ENCODE data around the gene TFE3.
A peak's percentile ranks its signal among the peaks of the same experiment; 100 is the strongest.

TFE3 gene

DNA sequence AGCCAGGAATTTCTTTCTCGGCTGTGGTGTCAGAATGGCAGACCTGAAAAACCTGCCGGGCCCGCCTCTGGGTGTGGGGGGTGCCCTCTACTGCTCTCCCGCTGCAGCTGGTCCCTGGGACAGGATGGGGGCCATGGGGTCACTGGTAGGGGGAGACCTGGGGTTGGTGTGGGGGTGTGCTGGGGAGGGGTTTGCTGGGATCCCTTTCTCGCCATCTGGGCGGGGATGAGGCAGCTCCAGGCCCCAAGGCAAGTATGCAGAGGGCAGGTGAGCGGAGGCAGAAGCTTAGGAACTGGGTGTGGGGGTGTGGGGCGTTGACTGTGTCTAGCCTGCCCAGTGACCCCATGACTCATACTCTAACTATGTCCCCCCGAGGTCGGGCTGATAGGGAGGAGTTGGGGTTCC lies 16.5 kb upstream of the TFE3 start:
- DNase-seq: no peak

DNA sequence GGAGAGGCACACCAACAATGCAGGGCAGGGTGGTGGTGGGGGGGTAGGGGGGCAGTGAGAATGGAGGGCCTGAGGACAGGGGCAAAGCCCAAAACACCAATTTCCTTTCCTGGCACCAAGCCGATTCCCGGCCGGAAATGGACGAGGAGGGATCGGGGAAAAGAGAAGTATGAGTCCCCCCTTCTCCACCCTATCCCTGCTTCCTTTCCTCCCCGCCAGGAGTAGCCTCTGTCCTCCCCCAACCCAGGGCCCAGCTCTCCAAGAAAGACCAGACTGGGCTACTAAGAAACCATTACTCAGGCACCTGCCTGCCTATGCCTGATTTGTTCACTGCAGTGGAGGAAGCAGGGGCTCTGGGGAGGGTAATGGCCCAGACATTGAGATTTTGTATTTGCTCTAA lies 16.0 kb upstream of the TFE3 start:
- DNase-seq: no peak

DNA sequence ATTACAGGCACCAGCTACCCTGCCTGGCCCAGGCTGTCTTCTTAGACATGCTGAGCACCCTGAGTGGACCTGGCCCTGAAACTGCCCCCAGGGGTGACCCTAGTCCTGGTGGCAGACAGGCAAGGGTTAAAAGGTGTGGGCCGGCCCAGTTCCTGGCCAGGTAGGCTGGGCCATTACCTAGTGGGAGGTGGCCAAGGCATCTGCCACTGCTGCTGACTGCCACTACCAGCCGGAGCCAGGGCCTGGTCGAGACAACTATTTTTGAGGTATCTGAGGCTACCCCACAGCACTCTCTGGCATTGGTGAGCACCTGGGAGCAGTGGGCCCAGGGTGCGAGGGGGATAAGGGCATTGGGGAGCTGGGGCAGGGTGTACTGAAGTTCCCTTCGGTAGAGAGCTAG lies 15.6 kb upstream of the TFE3 start, which contains the start of gene CCDC120:
CCDC120 (plus strand) TSS at position 206 of the 400 bp plus-strand sequence. CDS start 3,043 bp downstream, outside the sequence.
- DNase-seq: no peak

DNA sequence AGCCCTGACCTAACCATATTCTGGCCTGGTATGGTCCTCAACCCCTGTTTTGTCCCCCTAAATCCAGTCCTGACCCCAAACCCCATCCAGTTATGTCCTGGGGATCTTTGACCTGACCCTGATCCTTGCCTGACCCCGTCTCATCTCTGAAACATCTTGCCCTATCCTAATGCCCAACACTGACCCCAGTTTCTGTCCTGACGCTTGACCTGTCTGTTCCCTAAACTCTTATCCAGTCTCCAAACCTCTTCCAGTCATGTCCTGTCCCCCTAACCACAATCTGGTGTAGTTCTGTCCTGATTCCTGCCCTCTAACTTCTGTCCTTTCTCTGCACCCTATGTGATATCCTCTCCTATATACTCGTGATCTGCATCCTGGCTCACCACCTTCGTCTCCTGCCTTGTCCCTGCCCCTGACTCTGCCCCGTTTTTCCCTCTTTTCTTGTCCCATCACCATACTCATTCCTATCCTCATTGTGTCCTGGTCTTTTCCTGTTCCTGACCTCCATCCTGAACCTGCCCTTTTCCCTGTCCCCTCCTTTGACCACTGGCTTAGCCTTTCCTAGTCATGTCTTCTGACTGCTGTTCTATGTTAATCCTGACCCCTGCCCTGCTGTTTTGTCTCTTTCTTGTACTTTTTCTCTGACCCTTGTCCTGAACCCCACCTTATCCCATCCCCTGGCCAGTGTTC lies 11.1 kb upstream of the TFE3 start:
- no peak for DNase-seq

DNA sequence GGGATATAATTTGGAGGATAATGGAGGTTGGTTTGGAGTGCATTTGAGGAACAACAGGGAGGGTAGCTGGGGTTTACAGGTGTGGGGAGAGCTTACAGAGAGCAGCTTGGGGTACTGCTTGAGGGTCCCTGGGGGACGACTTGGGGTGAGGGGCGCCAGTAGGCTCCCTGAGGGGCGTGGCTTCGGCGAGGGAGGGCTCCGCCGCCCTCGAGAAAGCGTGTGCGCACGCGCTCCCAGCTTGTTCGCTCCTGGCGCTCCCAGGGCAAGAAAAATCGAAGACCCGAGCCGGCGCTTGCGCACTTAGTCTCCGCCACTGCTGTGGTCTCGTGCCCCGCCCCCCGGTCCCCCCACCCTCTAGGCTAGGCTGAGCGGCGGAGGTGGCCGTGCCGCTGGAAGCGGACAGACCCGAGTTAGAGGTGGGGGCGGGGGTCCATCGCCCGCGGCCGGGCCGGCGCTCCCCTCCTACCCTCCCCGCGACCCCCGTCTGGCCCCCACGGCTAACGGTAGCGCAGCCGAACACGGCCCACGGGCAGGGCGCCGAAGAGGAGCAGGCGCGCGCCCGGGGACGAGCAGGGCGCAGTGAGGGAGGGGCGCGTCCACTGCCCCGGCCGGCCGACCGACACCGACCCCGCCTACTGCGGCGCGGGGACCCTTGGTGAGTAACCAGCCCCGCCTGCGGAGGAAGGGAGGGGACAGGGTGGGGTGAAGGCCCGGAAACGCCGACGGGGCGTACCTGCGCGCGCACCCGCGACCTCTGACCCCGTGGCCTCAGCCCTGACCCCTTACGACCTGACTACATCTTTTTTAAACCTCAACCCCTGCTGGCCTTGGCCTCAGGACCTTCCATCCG lies 10.3 kb upstream of the TFE3 start:
- no peak for DNase-seq

DNA sequence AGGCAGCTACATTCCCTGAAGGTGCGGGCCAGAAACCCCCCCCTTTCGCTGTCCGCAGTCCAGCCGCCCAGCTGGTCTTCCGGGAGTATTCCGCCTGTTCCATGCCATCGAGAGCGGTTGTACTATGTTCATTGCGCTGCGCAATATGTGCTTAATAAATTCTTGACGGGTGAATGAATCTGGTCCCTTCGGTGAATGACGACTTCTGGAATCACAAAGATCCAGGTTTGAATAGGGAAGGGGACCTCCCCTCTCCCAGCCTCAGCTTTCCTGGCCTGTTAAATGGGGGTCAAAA lies 777 bp upstream of the TFE3 start:
- no peak for DNase-seq

DNA sequence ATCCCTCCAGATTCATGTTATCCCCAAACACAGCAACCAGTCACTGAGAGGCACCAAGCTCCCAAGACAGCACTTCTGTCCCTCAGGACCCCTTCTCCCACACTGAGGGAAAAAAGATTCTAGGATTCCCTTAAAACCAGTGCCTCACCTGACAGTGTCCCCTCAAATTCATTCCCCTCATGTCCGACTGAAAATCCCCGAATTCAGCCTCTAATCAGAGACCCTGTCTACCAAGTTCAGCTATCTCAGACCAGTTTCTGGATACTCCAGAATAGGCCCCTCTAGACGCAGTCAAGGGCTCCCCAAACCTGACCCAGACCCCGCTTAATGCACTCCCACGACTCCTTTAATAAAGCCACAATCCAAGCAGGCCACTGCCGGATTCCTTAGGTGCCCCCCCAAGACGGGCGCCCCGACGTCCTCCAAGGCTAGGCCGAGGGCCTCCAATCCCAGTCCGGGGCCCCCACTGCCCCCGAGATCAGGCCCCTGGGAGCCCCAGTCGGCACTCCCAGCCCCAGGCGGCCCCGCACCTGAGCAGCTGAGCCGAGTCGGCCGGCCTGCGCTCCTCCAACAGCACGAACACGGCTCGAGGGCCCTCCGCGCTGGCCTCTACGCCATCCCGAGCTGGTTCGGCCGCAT lies 457 bp downstream of the TFE3 start:
- no peak for DNase-seq

DNA sequence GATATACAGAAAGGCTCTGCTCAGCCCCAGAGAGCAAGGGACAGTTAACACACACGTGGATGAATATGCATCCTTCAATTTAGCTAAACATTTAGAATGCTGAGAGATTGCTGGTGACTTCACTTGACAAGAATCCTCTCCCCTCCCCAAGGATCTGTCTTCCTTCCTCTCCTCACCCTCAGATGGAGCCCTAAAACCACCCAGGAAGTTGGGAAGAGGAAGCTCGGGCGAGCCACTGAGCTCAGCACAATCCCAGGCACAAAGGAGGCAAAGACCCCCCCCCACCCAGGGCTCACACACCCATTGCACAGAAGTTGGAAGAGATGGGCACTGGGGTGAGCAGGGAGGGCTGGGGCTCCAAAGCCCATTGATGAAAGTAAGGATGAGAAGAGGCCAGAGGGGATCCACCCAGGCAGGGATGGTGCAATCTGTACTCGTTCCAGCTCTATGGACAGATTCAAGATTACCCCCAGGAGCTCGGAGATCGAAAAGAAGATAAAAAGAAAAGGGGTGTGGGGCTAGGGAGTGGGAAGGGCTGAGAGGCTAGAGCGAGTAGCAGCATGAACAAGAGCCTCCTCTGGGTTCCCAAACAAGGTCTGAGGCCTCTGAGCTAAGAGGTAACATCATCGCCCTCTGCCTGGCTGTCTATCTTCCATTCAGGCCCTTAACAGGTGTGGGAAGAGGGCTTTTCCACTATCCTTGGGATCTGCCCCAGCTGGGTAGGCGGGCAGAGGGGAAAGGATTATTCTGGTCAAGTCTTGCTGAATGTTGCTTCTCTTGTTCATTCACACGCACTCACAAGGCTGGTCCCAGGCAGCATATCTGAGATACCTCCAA lies 1.2 kb downstream of the TFE3 start:
- DNase-seq: no peak

DNA sequence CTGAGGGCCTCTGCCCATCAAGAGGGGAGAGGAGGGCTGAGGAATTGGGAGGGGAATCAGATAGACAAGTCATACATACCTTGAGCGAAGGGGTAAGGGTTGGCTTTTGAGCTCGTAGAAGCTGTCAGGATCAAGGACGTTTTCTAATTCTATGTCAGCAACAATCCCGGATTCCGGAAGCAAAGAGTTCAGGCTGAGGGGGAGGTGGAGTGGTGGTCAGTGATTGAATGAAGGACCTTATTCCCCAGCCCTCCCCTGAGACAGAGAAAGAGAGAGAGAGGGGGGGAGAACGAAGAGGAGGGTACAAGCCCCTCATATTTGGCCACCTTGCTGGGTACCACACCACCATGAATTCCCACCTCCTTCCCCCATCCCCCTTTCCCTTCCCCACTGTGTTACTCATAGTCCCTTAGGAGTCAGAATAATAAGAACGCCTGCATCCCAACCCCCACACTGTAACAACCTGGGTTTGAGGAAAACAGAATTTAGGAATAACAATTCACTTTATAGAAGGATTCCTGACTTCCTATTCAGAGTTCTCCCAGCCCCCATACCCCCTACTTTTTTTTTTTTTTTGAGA lies 2.7 kb downstream of the TFE3 start:
- DNase-seq: no peak

DNA sequence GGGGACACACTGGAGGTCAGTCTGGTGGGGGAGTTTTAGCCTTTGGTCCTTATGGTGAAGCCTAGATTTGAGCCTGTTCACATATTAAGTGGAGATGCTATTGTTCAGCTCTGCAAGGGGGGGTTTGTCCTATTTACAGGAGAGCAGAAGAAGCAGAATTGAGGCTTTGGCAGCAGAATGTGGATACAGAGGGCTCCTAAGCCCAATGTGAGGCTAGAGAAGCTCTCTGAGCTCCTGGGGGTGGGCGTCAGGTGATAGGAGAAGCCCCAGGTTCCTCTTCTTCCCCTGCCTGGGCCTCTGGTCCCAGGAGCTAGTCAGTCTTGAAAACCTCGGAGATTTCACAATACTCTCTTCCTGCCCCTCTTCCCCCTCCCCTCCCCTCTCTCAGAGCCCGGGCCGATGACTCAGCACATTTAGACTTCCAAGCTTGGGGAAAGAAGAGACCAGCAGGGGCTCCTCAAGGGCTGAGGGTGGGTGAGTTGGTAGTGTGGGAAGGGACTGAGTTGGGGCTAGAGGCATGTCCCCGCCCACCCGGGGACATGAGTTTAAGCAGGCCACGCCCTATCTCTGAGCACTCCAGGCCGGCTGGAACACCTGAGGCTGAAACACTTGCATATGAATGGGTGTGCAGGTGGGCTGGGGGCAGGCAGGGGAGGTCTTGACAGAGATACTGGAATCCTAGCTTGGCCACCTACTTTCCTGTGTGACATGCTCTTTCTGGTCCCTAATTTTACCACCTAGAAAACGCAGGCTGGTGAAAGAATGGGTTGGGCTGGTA lies 3.4 kb downstream of the TFE3 start:
- DNase-seq: peak; percentile 25

DNA sequence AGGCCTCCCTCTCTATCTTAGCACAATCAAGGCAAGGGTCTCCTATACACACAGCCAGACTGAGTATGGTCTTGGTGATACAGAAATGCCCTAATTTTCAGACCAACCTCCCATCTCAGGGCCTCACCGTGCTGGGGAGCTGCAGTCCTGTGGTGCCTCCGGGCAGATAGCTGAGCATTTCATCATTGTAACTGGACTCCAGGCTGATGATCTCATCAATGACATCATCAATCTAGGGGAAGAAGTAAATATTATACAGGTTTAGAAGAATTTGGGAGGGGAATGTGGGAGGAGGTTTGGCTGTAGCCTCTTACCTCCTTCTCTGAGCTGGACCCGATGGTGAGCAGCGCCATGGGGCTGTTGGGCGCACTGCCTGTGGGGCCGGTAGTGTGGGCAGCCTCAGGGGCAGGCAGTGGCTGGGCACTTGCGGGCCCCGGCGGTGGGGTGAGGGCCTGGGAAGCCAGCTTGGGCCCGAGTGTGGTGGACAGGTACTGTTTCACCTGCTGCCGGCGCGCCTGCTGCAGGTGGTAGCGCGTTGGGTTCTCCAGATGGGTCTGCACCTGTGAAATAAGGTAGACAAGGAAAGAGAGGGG lies 5.2 kb downstream of the TFE3 start:
- no peak for DNase-seq

DNA sequence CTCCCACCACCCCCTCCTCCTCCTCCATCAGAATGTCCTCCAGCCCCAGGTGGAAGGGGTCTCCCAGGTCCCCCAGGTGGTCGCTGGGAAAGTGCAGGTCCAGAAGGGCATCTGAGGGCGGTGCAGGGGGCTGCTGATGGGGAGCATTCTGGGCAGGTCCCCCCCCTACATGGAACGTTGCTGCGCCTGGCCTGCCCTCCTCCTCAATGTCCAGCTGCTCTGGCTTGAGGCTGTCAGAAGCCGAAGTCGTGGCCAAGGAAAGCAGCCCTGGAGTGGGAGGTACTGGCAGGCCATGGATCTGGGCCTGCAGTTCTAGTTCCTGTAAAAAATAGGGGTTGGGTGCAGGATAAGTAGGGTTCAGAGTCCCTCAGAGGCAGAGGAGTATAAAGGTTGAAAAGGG lies 12.9 kb downstream of the TFE3 start:
- no peak for DNase-seq

DNA sequence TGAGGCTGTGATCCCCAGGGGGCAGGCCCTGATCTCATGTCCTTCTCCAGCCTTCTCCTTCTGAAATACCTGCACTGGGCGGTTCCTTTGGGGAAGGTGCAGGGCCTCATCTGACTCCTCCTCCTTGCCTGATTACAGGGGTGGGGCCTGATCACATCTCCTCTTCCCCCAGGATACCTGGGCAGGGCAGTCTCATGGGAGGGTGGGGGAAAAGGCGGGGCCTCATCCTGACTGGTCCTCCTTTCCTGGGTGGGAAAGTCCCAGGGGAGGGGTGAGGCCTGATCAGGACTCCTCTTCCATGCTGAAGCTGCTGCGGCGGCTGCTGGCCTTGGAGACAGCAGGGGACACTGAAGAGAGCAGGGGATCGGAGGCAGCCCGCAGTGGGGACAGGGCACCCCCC lies 13.3 kb downstream of the TFE3 start:
- no peak for DNase-seq

DNA sequence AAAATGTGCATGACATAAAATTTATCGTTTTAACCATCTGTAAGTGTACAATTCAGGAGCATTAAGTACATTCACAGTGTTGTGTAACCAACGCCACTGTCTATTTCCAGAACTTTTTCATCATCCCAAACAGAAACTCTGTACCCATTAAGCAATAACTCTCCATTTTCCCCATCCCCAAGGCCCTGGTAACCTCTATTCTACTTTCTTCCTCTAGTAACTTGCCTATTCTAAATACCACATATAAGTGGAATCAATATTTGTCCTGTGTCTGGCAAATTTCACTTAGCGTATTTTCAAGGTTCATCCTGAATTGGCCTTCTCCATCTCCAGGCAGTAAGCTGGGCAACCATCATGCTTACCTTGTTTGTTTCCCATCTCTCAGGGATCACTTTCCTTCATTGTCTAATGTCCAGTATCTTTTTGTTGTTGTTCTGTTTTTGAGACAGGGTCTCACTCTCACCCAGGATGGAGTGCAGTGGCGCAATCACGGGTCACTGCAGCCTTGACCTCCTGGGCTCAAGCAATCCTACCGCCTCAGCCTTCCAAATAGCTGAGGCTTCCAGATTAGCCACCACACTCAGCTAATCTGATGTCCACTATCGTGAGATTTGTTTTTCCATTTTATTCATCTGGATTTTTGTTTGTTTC lies 23.4 kb downstream of the TFE3 start:
- no peak for DNase-seq

DNA sequence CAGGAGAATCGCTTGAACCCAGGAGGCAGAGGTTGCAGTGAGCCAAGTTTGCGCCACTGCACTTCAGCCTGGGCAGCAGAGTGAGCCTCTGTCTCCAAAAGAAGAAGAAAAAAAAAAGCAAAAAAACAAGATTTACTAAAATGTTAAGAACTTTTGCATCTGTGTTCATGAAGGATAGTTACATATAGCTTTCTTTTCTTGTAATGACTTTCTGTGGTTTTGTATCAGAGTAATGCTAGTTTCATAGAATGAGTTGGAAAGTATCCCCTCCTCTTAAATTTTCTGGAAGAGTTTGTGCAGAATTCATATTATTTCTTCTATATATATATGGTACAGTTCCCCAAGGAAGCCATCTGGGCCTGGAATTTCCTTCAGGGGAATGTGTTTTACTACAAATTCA lies 24.1 kb downstream of the TFE3 start:
- DNase-seq: no peak

DNA sequence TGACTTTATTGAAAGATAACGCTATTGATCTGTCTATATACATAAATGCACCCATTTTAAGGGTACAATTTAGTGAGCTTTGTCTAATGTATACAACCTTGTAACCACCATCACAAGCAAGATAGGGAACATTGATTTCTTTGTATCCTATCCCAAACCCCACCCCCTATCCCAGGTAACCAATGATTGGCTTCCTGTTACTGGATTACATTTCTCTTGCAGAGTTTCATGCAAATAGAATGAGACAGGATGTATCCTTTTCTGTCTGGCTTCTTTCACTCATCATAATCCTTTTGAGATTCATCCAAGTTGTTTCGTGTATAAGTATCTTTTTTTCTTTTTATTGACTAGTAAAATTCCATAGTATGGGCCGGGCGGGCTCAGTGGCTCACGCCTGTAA lies 39.5 kb downstream of the TFE3 start:
- DNase-seq: no peak

DNA sequence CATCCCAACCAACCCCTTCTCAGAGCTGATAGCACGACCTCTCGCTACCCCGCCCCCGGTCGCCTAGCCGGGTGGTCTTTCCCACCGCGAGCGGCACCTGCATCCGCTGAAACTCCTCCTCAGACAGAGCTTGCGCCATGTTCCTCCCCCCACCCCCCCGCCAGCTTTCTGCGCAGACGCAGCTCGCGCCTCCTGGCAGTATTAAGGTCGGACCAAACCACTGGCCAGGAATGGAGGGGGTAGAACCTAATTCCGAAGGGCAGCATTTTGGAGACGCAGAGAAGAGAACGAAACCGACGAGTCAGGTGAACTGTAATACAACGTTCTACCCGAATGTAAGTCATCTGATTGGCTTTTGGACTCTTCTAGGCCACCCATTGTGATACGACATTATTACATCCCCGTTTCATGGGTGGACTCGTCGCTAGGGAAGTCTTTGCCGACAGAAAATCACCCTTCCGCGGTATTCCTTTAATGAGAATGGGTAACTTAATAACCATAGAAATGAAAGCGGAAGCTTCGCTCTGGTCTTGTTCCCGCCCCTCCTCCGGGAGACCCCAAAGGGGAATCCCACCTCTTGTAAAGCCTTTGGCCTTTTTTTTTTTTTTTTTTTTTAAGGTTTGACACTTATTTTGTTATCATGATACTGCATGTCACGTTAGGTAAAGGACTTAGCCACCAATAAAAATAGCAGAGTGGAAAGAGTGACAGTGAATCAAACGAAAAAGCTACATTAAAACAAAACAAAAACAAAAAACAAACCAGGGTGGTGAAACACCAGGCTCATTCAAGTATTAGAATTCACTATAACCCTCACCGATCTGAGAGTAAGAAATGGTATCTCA lies 40.8 kb downstream of the TFE3 start, which contains the start of gene GRIPAP1:
GRIPAP1 (minus strand) TSS at position 174 of the 845 bp plus-strand sequence; CDS start at position 139, 35 bp downstream.
- peak; percentile 19 for DNase-seq

DNA sequence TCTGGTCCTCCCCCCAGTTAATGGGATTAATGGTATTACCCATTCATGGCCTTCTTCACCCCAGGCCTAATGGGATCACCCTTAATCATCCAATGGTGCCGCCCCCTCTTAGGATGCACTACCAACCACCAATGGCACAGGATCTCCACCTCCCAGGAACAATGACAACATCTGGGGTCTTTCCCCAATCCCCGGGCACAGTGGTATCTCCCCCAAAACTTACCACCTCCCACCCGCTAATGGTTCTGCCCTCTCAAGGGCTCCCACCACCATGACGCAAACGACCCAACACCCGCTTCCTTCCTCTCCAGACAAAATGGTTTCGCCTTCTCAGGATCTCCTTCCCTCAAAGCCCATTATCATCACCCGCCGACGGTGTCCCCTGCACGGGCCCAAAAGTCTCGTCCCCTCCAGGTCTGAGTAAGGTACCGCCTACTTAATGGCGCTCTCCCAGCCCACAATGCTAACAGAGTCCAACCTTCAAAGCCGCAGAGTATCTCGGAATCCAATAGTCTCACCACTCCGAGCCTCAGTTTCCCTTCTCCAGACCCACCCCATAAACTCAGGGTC lies 41.6 kb downstream of the TFE3 start:
- no peak for DNase-seq

DNA sequence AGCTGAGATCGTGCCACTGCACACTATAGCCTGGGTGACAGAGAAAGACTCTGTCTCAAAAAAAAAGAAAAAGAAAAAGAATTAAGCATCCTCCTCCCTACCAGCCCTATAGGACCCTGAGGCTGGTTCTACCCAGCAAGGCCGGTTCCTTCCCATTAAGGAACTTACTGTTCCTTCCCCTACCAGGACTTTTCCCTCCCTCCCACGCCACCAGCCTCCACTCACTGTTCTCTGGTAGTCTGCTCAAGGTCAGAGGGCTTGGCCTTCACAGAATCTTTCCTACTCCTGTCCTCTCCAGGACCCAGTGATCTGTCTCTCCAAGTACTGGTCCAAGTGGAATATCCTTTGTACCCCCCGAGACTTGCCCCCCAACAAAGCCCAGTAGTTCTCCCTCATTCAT lies 42.5 kb downstream of the TFE3 start:
- no peak for DNase-seq

DNA sequence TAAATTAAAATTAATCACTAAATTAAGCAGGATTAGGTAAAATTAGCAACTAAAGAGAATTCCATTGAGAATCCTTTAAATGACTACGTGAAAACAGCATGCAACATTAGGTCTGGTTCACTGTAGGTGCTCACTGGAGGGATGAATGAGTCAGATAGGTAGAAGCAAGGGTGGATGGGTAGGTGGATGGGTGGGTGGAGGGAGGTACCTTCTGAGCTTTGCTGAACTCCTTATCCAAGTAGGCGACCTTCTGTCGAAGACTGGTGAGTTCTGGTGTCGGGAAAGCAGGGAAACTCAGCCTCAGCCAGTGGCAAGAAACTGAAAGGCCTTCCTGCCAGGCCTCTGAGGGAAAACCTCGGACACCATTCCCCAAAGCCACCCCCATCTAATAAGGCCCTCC lies 44.1 kb downstream of the TFE3 start:
- DNase-seq: no peak

Measured in GOT3 (cell line).